Activated CD4-positive, alpha-beta T cell treated with anti-CD3 and anti-CD28 coated beads for 36 hours (primary cell): ENCODE results near the gene NET1. TPM values are rescaled to one million over a fixed set of nuclear protein-coding genes. Genes with fewer than 3 reads are reported as not detected.

Source experiments
- ATAC-seq: fragments of 200-7000 bp; cut with Tn5 transposase; one replicate; pipeline ENCODE4 v1.10.0; 2021; ENCODE audit warnings: mild to moderate bottlenecking, moderate library complexity
- CTCF ChIA-PET: fragments of 350-600 bp; sonication (Branson Sonifier 250); formaldehyde crosslinking; loops from one replicate; lab custom pipeline; 2021; ENCODE audit warnings: antibody characterized with exemption; lab: Charles Lee
- POLR2A ChIA-PET: fragments of 350-600 bp; sonication (Branson Sonifier 250); formaldehyde crosslinking; loops from one replicate; lab custom pipeline; 2021; ENCODE audit warnings: antibody characterized with exemption, inconsistent platforms; lab: Charles Lee
- DNase-seq: peaks from one replicate; pipeline ENCODE4 v3.0.0-alpha.2; 2020
- H3K27ac Mint-ChIP-seq: one replicate; pipeline ENCODE4 v1.8.0; 2021; ENCODE audit warnings: mixed read lengths
- H3K27me3 Mint-ChIP-seq: one replicate; pipeline ENCODE4 v1.8.0; 2021; ENCODE audit warnings: mixed read lengths
- H3K36me3 Mint-ChIP-seq: one replicate; pipeline ENCODE4 v1.8.0; 2021; ENCODE audit warnings: low read depth, mixed read lengths
- H3K4me1 Mint-ChIP-seq: one replicate; pipeline ENCODE4 v1.8.0; 2021; ENCODE audit warnings: mixed read lengths
- H3K4me3 Mint-ChIP-seq: one replicate; pipeline ENCODE4 v1.8.0; 2021; ENCODE audit warnings: mild to moderate bottlenecking, moderate library complexity, mixed read lengths
- H3K9me3 Mint-ChIP-seq: one replicate; pipeline ENCODE4 v1.8.0; 2021; ENCODE audit warnings: low read depth, mixed read lengths
- intact Hi-C, 2 experiments: fragments of 100-400 bp; cut with DNase I in 1 of 2; cut with micrococcal nuclease in 1 of 2; formaldehyde crosslinking; loops; one replicate each; pipeline versions ENCODE4 v1.14.2 to v1.15.1; 2022 to 2024; cut with DNase I, micrococcal nuclease
- total RNA-seq, 2 experiments: library from RNA; stranded (reverse); gene quantifications; one replicate each; pipeline ENCODE4 v1.2.3, GENCODE V29; 2021

Gene NET1
- total RNA-seq, 2 experiments from 2014 or later, result 27.8 to 34.8 TPM

GRCh38 chr10:5423771-5424170 is 11.4 kb downstream of the NET1 start:
- ChIA-PET CTCF (interaction anchor here (0.6 to 4.0 kb wide), 8 partner anchors 10 to 574 kb away, joined by 3 to 32 read pairs (median 4); no protein-coding TSS in a partner anchor), POLR2A (no interaction called here)
- peaks cover 6% of the 10 kb centered on the region for H3K9me3 Mint-ChIP-seq
- no peak overlapping the region for H3K27ac Mint-ChIP-seq
- DNase-seq, result no peak
- H3K36me3 Mint-ChIP-seq, result peaks cover 9% of the 10 kb centered on the region
- no peak for ATAC-seq
- H3K4me1 Mint-ChIP-seq, result peaks cover 2% of the 10 kb centered on the region
- H3K4me3 Mint-ChIP-seq, result no peak overlapping the region
- intact Hi-C loops, result no loop called here
- H3K27me3 Mint-ChIP-seq, result no peaks in the 10 kb centered on the region

GRCh38 chr10:5424751-5425150 is 12.4 kb downstream of the NET1 start:
- no peak for ATAC-seq
- intact Hi-C loops, result no loop called here
- Mint-ChIP-seq H3K27ac (no peak overlapping the region), H3K4me3 (no peak overlapping the region), H3K9me3 (peaks cover 3% of the 10 kb centered on the region), H3K27me3 (no peaks in the 10 kb centered on the region), H3K4me1 (peaks cover 2% of the 10 kb centered on the region), H3K36me3 (peaks cover 13% of the 10 kb centered on the region)
- CTCF ChIA-PET, result interaction anchor here (0.7 to 4.0 kb wide), 6 partner anchors 9 to 575 kb away, joined by 3 to 32 read pairs (median 3); no protein-coding TSS in a partner anchor
- POLR2A ChIA-PET, result interaction anchor here (0.6 kb wide), 1 partner anchor 1181 kb away, joined by 4 read pairs; no protein-coding TSS in a partner anchor
- no peak for DNase-seq

GRCh38 chr10:5428133-5428532 is 15.8 kb downstream of the NET1 start:
- peaks cover 23% of the 10 kb centered on the region for H3K36me3 Mint-ChIP-seq
- DNase-seq, result no peak
- H3K27ac Mint-ChIP-seq, result no peak overlapping the region
- no peaks in the 10 kb centered on the region for H3K9me3 Mint-ChIP-seq
- ChIA-PET CTCF (interaction anchor here (0.6 to 2.0 kb wide), 3 partner anchors 9 to 195 kb away, joined by 3 to 9 read pairs (median 4); no protein-coding TSS in a partner anchor), POLR2A (no interaction called here)
- no peak for ATAC-seq
- no peak overlapping the region for H3K4me3 Mint-ChIP-seq
- intact Hi-C loops, result no loop called here
- H3K27me3 Mint-ChIP-seq, result no peaks in the 10 kb centered on the region
- peaks cover 2% of the 10 kb centered on the region for H3K4me1 Mint-ChIP-seq

GRCh38 chr10:5433182-5433581 is 20.8 kb downstream of the NET1 start:
- no peak overlapping the region for H3K4me3 Mint-ChIP-seq
- intact Hi-C loops, result loop anchor here in 1 of 2 experiments (5.0 kb wide), 2 partner anchors 141 to 616 kb away; no protein-coding TSS in a partner anchor
- POLR2A ChIA-PET, result no interaction called here
- peaks cover 12% of the 10 kb centered on the region for H3K4me1 Mint-ChIP-seq
- DNase-seq (no peak), ATAC-seq (no peak)
- no peaks in the 10 kb centered on the region for H3K9me3 Mint-ChIP-seq
- H3K36me3 Mint-ChIP-seq, result peaks cover 15% of the 10 kb centered on the region
- no peak overlapping the region for H3K27ac Mint-ChIP-seq
- CTCF ChIA-PET, result interaction anchor here (0.7 to 4.6 kb wide), 8 partner anchors 9 to 583 kb away, joined by 3 to 65 read pairs (median 8); partner anchors contain the start of gene TUBAL3
- H3K27me3 Mint-ChIP-seq, result no peaks in the 10 kb centered on the region

GRCh38 chr10:5434017-5434753 is 21.8 kb downstream of the NET1 start:
- Mint-ChIP-seq H3K36me3 (peaks cover 14% of the 10 kb centered on the region), H3K4me3 (no peak overlapping the region)

GRCh38 chr10:5435328-5435727 is 23.0 kb downstream of the NET1 start:
- H3K9me3 Mint-ChIP-seq, result no peaks in the 10 kb centered on the region
- no peaks in the 10 kb centered on the region for H3K27me3 Mint-ChIP-seq
- intact Hi-C loops, result no loop called here
- DNase-seq (no peak), ATAC-seq (no peak)
- H3K36me3 Mint-ChIP-seq, result peaks cover 11% of the 10 kb centered on the region
- H3K27ac Mint-ChIP-seq, result no peak overlapping the region
- POLR2A ChIA-PET, result no interaction called here
- CTCF ChIA-PET, result interaction anchor here (0.6 to 4.6 kb wide), 11 partner anchors 9 to 586 kb away, joined by 3 to 65 read pairs (median 4); no protein-coding TSS in a partner anchor
- H3K4me3 Mint-ChIP-seq, result no peak overlapping the region
- H3K4me1 Mint-ChIP-seq, result peaks cover 13% of the 10 kb centered on the region

More at GRCh38 chr10:5434017-5434753, 21.8 kb downstream of the NET1 start:
- Mint-ChIP-seq H3K4me1 (peaks cover 13% of the 10 kb centered on the region), H3K9me3 (no peaks in the 10 kb centered on the region), H3K27me3 (no peaks in the 10 kb centered on the region), H3K27ac (no peak overlapping the region)
- peak; percentile 57 for ATAC-seq
- DNase-seq, result no peak
- POLR2A ChIA-PET, result interaction anchor here (0.6 kb wide), 1 partner anchor 246 kb away, joined by 3 read pairs; no protein-coding TSS in a partner anchor
- intact Hi-C loops, result loop anchor here (1.0 to 5.0 kb wide), 3 partner anchors 142 to 617 kb away; no protein-coding TSS in a partner anchor
- CTCF ChIA-PET, result interaction anchor here (0.5 to 4.6 kb wide), 19 partner anchors 10 to 646 kb away, joined by 3 to 65 read pairs (median 3); partner anchors contain the start of gene TUBAL3

GRCh38 chr10:5440206-5440605 is 27.8 kb downstream of the NET1 start:
- peaks cover 4% of the 10 kb centered on the region for H3K36me3 Mint-ChIP-seq
- intact Hi-C loops, result loop anchor here in 1 of 2 experiments (5.0 to 10.0 kb wide), 2 partner anchors 432 to 615 kb away; no protein-coding TSS in a partner anchor

GRCh38 chr10:5441106-5441505 is 28.7 kb downstream of the NET1 start:
- POLR2A ChIA-PET, result no interaction called here
- H3K4me3 Mint-ChIP-seq, result no peak overlapping the region
- DNase-seq (no peak), ATAC-seq (no peak)
- H3K4me1 Mint-ChIP-seq, result peaks cover 26% of the 10 kb centered on the region
- intact Hi-C loops, result loop anchor here in 1 of 2 experiments (5.0 to 10.0 kb wide), 2 partner anchors 431 to 614 kb away; no protein-coding TSS in a partner anchor
- H3K36me3 Mint-ChIP-seq, result peaks cover 4% of the 10 kb centered on the region
- CTCF ChIA-PET, result interaction anchor here (1.4 to 11.0 kb wide), 10 partner anchors 7 to 637 kb away, joined by 3 to 178 read pairs (median 6); no protein-coding TSS in a partner anchor
- no peak overlapping the region for H3K27ac Mint-ChIP-seq
- no peaks in the 10 kb centered on the region for H3K9me3 Mint-ChIP-seq
- H3K27me3 Mint-ChIP-seq, result no peaks in the 10 kb centered on the region

More at GRCh38 chr10:5440206-5440605, 27.8 kb downstream of the NET1 start:
- no peaks in the 10 kb centered on the region for H3K27me3 Mint-ChIP-seq
- DNase-seq (no peak), ATAC-seq (no peak)
- no peaks in the 10 kb centered on the region for H3K9me3 Mint-ChIP-seq
- H3K4me3 Mint-ChIP-seq, result no peak overlapping the region
- peaks cover 25% of the 10 kb centered on the region for H3K4me1 Mint-ChIP-seq
- POLR2A ChIA-PET, result no interaction called here
- CTCF ChIA-PET, result interaction anchor here (0.6 to 11.0 kb wide), 4 partner anchors 6 to 189 kb away, joined by 3 to 178 read pairs (median 40); no protein-coding TSS in a partner anchor
- H3K27ac Mint-ChIP-seq, result no peak overlapping the region

GRCh38 chr10:5442065-5442989 is 30.0 kb downstream of the NET1 start:
- DNase-seq, result peak; percentile 25
- H3K4me3 Mint-ChIP-seq, result no peak overlapping the region
- peaks cover 37% of the 10 kb centered on the region for H3K4me1 Mint-ChIP-seq
- H3K36me3 Mint-ChIP-seq, result peaks cover 4% of the 10 kb centered on the region
- ChIA-PET CTCF (interaction anchor here (0.8 to 11.0 kb wide), 20 partner anchors 9 to 638 kb away, joined by 3 to 178 read pairs (median 5); no protein-coding TSS in a partner anchor), POLR2A (no interaction called here)
- intact Hi-C loops, result loop anchor here (1.0 to 10.0 kb wide), 3 partner anchors 181 to 612 kb away; no protein-coding TSS in a partner anchor
- no peaks in the 10 kb centered on the region for H3K27me3 Mint-ChIP-seq
- no peak overlapping the region for H3K27ac Mint-ChIP-seq
- H3K9me3 Mint-ChIP-seq, result no peaks in the 10 kb centered on the region
- no peak for ATAC-seq

GRCh38 chr10:5442990-5443370 is 30.6 kb downstream of the NET1 start:
- Mint-ChIP-seq H3K27me3 (no peaks in the 10 kb centered on the region), H3K9me3 (no peaks in the 10 kb centered on the region), H3K4me1 (peaks cover 42% of the 10 kb centered on the region), H3K36me3 (peaks cover 4% of the 10 kb centered on the region), H3K4me3 (no peak overlapping the region), H3K27ac (no peak overlapping the region)
- no peak for ATAC-seq
- intact Hi-C loops, result loop anchor here (1.0 to 10.0 kb wide), 3 partner anchors 180 to 612 kb away; no protein-coding TSS in a partner anchor
- no peak for DNase-seq
- ChIA-PET CTCF (interaction anchor here (0.8 to 11.0 kb wide), 14 partner anchors 9 to 628 kb away, joined by 3 to 178 read pairs (median 6); no protein-coding TSS in a partner anchor), POLR2A (no interaction called here)
